Right atrium auricular region (tissue), 2 donors: ENCODE results near the gene CA4. TPM values are rescaled to one million over a fixed set of nuclear protein-coding genes. Genes with fewer than 3 reads are reported as not detected.
A peak's percentile ranks its signal among the peaks of the same experiment; 100 is the strongest.

Source experiments
- DNase-seq: peaks from one replicate; pipeline ENCODE4 v3.0.0-alpha.2; 2019; ENCODE audit warnings: low spot score
- H3K27ac ChIP-seq, 2 donors: fragments of 200-600 bp; sonication (generic); 1 replicate in 1 of 2; 2 replicates in 1 of 2; pipeline ENCODE4 v1.5.1; 2016 to 2019
- H3K27me3 ChIP-seq, 2 donors: fragments of 200-600 bp; sonication (generic); one replicate each; pipeline versions ENCODE4 v1.5.1 to v1.6.0; 2017 to 2019
- H3K36me3 ChIP-seq: fragments of 200-600 bp; sonication (generic); one replicate; pipeline ENCODE4 v1.5.1; 2016
- H3K4me1 ChIP-seq, 2 donors: fragments of 200-600 bp; sonication (generic); one replicate each; pipeline versions ENCODE4 v1.5.1 to v1.6.0; 2017 to 2019
- H3K4me3 ChIP-seq, 2 donors: fragments of 200-600 bp; sonication (generic); 1 replicate in 1 of 2; 2 replicates in 1 of 2; pipeline ENCODE4 v1.5.1; 2017 to 2019; ENCODE audit warnings: mild to moderate bottlenecking in 1 of 2, moderate library complexity in 1 of 2
- H3K9me3 ChIP-seq, 2 donors: fragments of 200-600 bp; sonication (generic); one replicate each; pipeline ENCODE4 v1.5.1; 2019
- total RNA-seq, 2 donors: library from RNA; depleted of rRNA; stranded (reverse); fragments of >200 nt; gene quantifications; one replicate each; pipeline ENCODE4 v1.1.0, GENCODE V29; 2016
- TF ChIP-seq, protein P1 (sequence below), 2 donors: fragments of 200-600 bp; sonication (generic); IDR thresholded peaks; one replicate each; pipeline ENCODE4 v1.5.1; 2019; ENCODE audit warnings: antibody characterized with exemption in 2 of 2

Gene CA4
- total RNA-seq, 2 donors from 2014 or later: 1.7 to 4.0 TPM

DNA sequence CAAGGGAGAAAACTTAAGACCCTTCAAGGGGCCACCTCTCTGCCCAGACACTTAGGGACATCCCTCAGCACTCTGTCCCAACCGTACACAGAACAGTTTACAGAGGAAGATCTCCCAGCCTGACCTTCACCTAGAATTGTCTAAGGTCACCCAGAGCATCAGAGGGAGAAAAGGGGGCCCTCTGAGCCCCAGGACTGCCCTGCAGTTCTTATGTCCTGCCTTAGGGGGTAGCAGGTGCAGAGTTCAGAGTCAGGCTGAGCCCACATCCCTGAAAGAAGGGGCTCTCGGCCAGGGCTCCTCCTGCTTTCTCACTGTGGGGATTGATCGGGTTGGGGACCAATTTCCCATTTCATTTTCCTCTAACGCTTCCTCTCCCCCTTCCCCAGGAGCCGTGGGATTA is 15.4 kb downstream of the CA4 start:
- Histone ChIP-seq H3K9me3 (no peaks in the 10 kb centered on the region), H3K27me3 (no peaks in the 10 kb centered on the region), H3K36me3 (no peaks in the 10 kb centered on the region), H3K4me1 (peaks cover 0 to 35% of the 10 kb centered on the region in 2 donors), H3K4me3 (no peak overlapping the region), H3K27ac (no peak overlapping the region)
- DNase-seq: no peak
- TF ChIP-seq, protein P1, sequence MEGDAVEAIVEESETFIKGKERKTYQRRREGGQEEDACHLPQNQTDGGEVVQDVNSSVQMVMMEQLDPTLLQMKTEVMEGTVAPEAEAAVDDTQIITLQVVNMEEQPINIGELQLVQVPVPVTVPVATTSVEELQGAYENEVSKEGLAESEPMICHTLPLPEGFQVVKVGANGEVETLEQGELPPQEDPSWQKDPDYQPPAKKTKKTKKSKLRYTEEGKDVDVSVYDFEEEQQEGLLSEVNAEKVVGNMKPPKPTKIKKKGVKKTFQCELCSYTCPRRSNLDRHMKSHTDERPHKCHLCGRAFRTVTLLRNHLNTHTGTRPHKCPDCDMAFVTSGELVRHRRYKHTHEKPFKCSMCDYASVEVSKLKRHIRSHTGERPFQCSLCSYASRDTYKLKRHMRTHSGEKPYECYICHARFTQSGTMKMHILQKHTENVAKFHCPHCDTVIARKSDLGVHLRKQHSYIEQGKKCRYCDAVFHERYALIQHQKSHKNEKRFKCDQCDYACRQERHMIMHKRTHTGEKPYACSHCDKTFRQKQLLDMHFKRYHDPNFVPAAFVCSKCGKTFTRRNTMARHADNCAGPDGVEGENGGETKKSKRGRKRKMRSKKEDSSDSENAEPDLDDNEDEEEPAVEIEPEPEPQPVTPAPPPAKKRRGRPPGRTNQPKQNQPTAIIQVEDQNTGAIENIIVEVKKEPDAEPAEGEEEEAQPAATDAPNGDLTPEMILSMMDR (IDR thresholded peaks at IDR 0.05): no peak

DNA sequence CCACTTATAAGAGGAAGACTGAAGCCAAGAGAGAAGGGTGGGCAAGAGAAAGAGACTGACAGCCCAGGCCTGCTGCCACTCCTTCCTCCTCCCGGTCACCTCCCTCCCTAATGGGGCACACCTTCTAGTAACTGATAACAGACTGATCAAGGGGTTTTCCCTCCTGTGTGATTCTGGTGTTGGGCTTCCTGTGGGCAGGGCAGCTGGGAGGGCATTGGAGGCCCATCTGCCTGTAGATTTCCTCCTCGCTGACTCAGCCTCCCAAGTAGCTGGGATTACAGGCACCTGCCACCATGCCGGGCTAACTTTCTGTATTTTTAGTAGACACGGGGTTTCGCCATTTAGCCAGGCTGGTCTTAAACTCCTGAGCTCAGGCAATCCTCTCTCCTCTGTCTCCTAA is 16.2 kb downstream of the CA4 start:
- no peak for DNase-seq
- H3K4me3 ChIP-seq: no peak overlapping the region
- TF ChIP-seq, protein P1 (IDR thresholded peaks at IDR 0.05): no peak
- H3K4me1 ChIP-seq: peaks cover 0 to 42% of the 10 kb centered on the region in 2 donors
- no peaks in the 10 kb centered on the region for H3K27me3 ChIP-seq
- H3K9me3 ChIP-seq: no peaks in the 10 kb centered on the region
- no peaks in the 10 kb centered on the region for H3K36me3 ChIP-seq
- no peak overlapping the region for H3K27ac ChIP-seq

DNA sequence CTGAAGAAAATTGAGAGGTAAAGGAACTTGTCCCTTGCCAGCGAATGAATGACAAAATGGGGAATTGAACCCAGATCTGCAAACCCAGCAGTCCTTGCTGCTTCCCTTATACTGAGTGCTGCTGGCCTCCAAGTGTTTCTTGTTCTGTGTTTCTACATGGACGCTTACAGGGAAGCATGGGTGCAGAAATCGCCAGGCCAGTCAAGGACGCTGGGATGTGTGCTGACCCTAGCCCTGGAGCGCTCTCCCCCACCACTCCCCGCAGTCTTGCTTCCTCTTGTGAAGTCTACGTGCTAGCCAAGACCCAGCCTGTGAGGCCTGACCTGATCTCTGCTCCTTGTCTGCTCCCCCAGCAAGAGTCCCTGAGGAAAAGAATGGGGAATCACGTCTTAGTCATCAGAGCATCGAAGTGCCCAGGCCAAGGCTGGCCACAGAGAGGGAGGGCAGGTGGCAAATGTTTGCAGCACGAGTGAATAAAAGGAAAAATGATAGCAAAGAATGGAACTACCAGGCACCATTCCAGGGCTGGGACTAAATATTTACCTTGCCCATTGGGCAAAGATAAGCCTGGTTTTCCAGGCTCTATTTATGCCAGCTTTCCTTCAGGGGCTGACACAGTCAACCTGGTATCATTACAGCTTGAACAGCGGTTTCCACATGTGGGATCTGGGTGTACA is 17.4 kb downstream of the CA4 start:
- TF ChIP-seq, protein P1 (IDR thresholded peaks at IDR 0.05): no peak

DNA sequence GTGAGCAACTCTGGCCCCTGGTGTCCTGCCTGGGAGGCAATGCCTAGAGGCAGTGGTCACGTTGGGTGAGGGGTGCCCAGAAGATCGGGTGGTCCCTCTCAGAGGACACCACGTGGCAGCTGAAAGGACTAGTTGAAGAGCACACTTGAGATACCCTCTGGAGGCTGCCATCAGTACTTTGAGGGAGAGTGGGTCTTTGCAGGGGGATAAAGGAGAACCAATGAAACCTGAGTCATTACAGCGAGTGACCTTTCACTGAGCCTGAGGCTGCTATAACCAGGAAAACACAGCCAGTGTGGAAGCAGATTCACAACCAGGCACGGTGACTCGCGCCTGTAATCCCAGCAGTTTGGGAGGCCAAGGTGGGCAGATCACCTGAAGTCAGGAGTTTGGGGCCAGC is 18.9 kb downstream of the CA4 start:
- TF ChIP-seq, protein P1 (IDR thresholded peaks at IDR 0.05): no peak
- DNase-seq: no peak
- no peak overlapping the region for H3K27ac ChIP-seq
- no peaks in the 10 kb centered on the region for H3K9me3 ChIP-seq
- H3K4me1 ChIP-seq: peaks cover 0 to 20% of the 10 kb centered on the region in 2 donors
- no peaks in the 10 kb centered on the region for H3K27me3 ChIP-seq
- no peak overlapping the region for H3K4me3 ChIP-seq
- H3K36me3 ChIP-seq: no peaks in the 10 kb centered on the region

More for the DNA sequence above, 17.4 kb downstream of the CA4 start:
- no peak overlapping the region for H3K4me3 ChIP-seq
- no peaks in the 10 kb centered on the region for H3K27me3 ChIP-seq
- H3K27ac ChIP-seq: no peak overlapping the region
- H3K36me3 ChIP-seq: no peaks in the 10 kb centered on the region
- peaks cover 0 to 33% of the 10 kb centered on the region in 2 donors for H3K4me1 ChIP-seq
- DNase-seq: no peak
- H3K9me3 ChIP-seq: no peaks in the 10 kb centered on the region

DNA sequence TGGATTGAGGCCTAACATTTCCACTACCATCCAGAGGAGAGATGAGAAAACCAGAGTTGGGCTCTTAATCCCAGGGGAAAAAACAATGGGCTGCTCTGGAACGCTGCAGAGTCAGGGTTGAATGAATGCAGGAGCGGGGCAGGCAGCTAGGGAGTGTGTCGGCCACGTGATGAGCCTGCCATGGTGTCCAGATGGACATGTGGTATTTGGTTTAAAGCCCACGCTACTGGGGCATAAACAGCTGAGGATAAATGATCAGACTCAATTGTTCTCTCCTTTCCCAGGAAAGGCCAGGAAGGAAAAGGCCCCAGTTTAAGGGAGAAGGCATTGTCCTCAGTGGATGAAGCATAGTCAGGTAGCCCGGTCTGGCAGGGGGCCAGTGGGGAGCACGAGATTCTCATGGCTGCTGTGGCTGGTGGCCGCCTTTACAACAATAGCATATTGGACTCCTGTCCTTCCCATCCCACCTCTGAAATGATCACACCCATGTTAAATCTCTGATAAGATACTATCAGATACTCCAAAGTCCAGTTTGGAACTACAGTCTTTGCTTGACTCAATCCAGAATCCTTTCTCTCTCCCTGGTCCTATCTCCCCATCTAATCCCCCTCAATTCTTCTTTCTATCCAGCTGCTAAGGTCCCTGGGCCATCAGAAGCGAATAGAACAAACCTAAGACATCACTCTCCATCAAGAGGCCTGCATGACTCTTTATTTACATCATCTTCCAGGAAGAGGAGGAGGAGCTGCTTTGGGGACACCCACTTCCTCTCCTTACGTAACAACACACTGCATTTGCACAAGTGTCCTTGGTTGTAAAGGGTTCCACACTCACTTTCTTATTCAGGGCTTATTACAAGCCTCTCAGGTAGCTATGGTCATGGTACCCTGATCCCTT is 20.4 kb downstream of the CA4 start:
- Histone ChIP-seq H3K27me3 (no peaks in the 10 kb centered on the region), H3K9me3 (no peaks in the 10 kb centered on the region), H3K27ac (peak overlapping the region in 1 of 2 donors; percentile 6), H3K4me3 (no peak overlapping the region), H3K36me3 (no peaks in the 10 kb centered on the region), H3K4me1 (peaks cover 0 to 17% of the 10 kb centered on the region in 2 donors)
- DNase-seq: no peak
- TF ChIP-seq, protein P1 (IDR thresholded peaks at IDR 0.05): no peak
